H1 (cell line): Measurements from ENCODE around the gene FAM227B. TPM values are rescaled to one million over a fixed set of nuclear protein-coding genes. Genes with fewer than 3 reads are reported as not detected.
"Not testable (repeated sequence)": the region's sequence is repeated elsewhere in the genome, so short reads cannot be mapped to it uniquely, and the experiment has no call there.

ENCODE experiments used
- CTCF ChIA-PET: fragments of 300-600 bp; sonication (Branson Sonifier 250); formaldehyde crosslinking; loops from one replicate; lab custom pipeline; 2021; ENCODE audit not compliant: partially characterized antibody; lab: Charles Lee
- POLR2A ChIA-PET: fragments of 300-600 bp; sonication (Branson Sonifier 250); formaldehyde crosslinking; loops from one replicate; lab custom pipeline; 2021; ENCODE audit warnings: inconsistent platforms; ENCODE audit not compliant: partially characterized antibody; lab: Charles Lee
- DNase-seq, 2 experiments: peaks; one replicate each; pipeline versions ENCODE4 v3.0.0 to v3.0.0-alpha.2; 2010 to 2022; ENCODE audit warnings: low spot score in 2 of 2, low read depth in 1 of 2, mixed read lengths in 1 of 2
- FAIRE-seq: peaks from 2 replicates; lab custom pipeline; 2011; peaks lifted over from hg19 to GRCh38; lab: Jason Lieb, UNC
- H2AFZ ChIP-seq: 2 replicates; pipeline ENCODE4 v1.8.1; 2012; ENCODE audit warnings: low read length, inconsistent platforms
- H2AK5ac ChIP-seq: 2 replicates; pipeline ENCODE4 v1.6.1; 2013; ENCODE audit warnings: low read depth, low read length
- H2BK120ac ChIP-seq: replicated peaks from 2 replicates; pipeline ENCODE3; 2013; ENCODE audit warnings: low read depth, low read length, inconsistent platforms
- H2BK12ac ChIP-seq: 2 replicates; pipeline ENCODE4 v1.6.1; 2013; ENCODE audit warnings: low read depth, low read length
- H2BK15ac ChIP-seq: 2 replicates; pipeline ENCODE4 v1.6.1; 2013; ENCODE audit warnings: low read length
- H2BK20ac ChIP-seq: 2 replicates; pipeline ENCODE4 v1.6.1; 2013; ENCODE audit warnings: low read length
- H2BK5ac ChIP-seq: 2 replicates; pipeline ENCODE4 v1.6.1; 2013; ENCODE audit warnings: low read depth, low read length
- H3K14ac ChIP-seq: 2 replicates; pipeline ENCODE4 v1.6.1; 2013; ENCODE audit warnings: inconsistent platforms; ENCODE audit not compliant: insufficient read length
- H3K18ac ChIP-seq: 2 replicates; pipeline ENCODE4 v1.6.1; 2013; ENCODE audit warnings: low read length; ENCODE audit errors: extremely low read depth
- H3K23ac ChIP-seq: 2 replicates; pipeline ENCODE4 v1.6.1; 2013; ENCODE audit warnings: inconsistent platforms; ENCODE audit not compliant: insufficient read length
- H3K23me2 ChIP-seq: 2 replicates; pipeline ENCODE4 v1.6.1; 2013; ENCODE audit warnings: low read depth, low read length
- H3K27ac ChIP-seq: 2 replicates; pipeline ENCODE4 v1.6.1; 2011; ENCODE audit warnings: low read depth, low read length, inconsistent platforms
- H3K27me3 ChIP-seq, 4 experiments: replicated peaks in 1 of 4; 1 replicate in 1 of 4; 2 replicates in 3 of 4; pipeline versions ENCODE4 v1.6.1 to v1.8.1; 2011 to 2013; ENCODE audit warnings: low read length in 3 of 4, mild to moderate bottlenecking in 3 of 4, inconsistent platforms in 2 of 4, mixed read lengths in 2 of 4, moderate library complexity in 1 of 4; ENCODE audit not compliant: control insufficient read depth in 3 of 4, insufficient read depth in 3 of 4; ENCODE audit errors: extremely low read depth in 1 of 4
- H3K36me3 ChIP-seq, 4 experiments: 2 replicates each; pipeline versions ENCODE4 v1.6.1 to v1.8.1; 2011 to 2013; ENCODE audit warnings: mild to moderate bottlenecking in 4 of 4, low read length in 3 of 4, moderate library complexity in 2 of 4, control low read depth in 1 of 4, inconsistent platforms in 1 of 4; ENCODE audit not compliant: insufficient read depth in 4 of 4, control insufficient read depth in 2 of 4
- H3K4ac ChIP-seq: replicated peaks from 2 replicates; pipeline ENCODE3; 2013; ENCODE audit warnings: low read length, low read depth, mixed read lengths, inconsistent platforms; ENCODE audit not compliant: insufficient read length
- H3K4me1 ChIP-seq, 4 experiments: replicated peaks in 1 of 4; 1 replicate in 1 of 4; 2 replicates in 3 of 4; pipeline versions ENCODE4 v1.6.1 to v1.8.1; 2011 to 2013; ENCODE audit warnings: low read length in 3 of 4, inconsistent platforms in 2 of 4, mixed read lengths in 1 of 4; ENCODE audit not compliant: insufficient read depth in 4 of 4, control insufficient read depth in 3 of 4
- H3K4me2 ChIP-seq, 2 experiments: 2 replicates each; pipeline versions ENCODE4 v1.6.1 to v1.8.1; 2011 to 2013; ENCODE audit warnings: low read depth in 2 of 2, low read length in 2 of 2, control low read depth in 1 of 2, inconsistent platforms in 1 of 2, mild to moderate bottlenecking in 1 of 2; ENCODE audit not compliant: insufficient read depth in 1 of 2
- H3K4me3 ChIP-seq, 4 experiments: fragments of 200-600, 300-600 bp in 1 of 4; sonication (generic), shearing (Covaris generic), sonication (Bioruptor Twin) in 1 of 4; 2 replicates each; pipeline versions ENCODE4 v1.5.1 to v1.8.1; 2011 to 2016; ENCODE audit warnings: low read length in 4 of 4, low read depth in 3 of 4, control low read depth in 2 of 4, inconsistent platforms in 2 of 4, mild to moderate bottlenecking in 2 of 4, mixed read lengths in 1 of 4, moderate library complexity in 1 of 4; ENCODE audit not compliant: insufficient read depth in 2 of 4; ENCODE audit errors: extremely low read depth in 1 of 4
- H3K56ac ChIP-seq: replicated peaks from 2 replicates; pipeline ENCODE3; 2013; ENCODE audit warnings: low read depth, mild to moderate bottlenecking, mixed read lengths, low read length, inconsistent platforms; ENCODE audit not compliant: insufficient read length
- H3K79me1 ChIP-seq: 2 replicates; pipeline ENCODE4 v1.6.1; 2013; ENCODE audit warnings: low read depth, low read length, control low read depth
- H3K79me2 ChIP-seq, 2 experiments: 2 replicates each; pipeline versions ENCODE4 v1.6.1 to v1.8.1; 2012 to 2013; ENCODE audit warnings: low read length in 2 of 2, mild to moderate bottlenecking in 2 of 2, inconsistent platforms in 1 of 2; ENCODE audit not compliant: insufficient read depth in 2 of 2, control insufficient read depth in 1 of 2
- H3K9ac ChIP-seq, 4 experiments: replicated peaks in 1 of 4; 1 replicate in 1 of 4; 2 replicates in 3 of 4; pipeline versions ENCODE4 v1.6.1 to v1.8.1; 2011 to 2013; ENCODE audit warnings: low read depth in 3 of 4, low read length in 3 of 4, control low read depth in 2 of 4, mild to moderate bottlenecking in 2 of 4, moderate library complexity in 2 of 4, inconsistent platforms in 1 of 4; ENCODE audit errors: extremely low read depth in 1 of 4
- H3K9me3 ChIP-seq, 2 experiments: 2 replicates each; pipeline versions ENCODE4 v1.6.1 to v1.8.1; 2012 to 2013; ENCODE audit warnings: mild to moderate bottlenecking in 2 of 2, moderate library complexity in 2 of 2, control low read depth in 1 of 2, inconsistent platforms in 1 of 2, low read depth in 1 of 2, low read length in 1 of 2, mixed read lengths in 1 of 2; ENCODE audit not compliant: insufficient read depth in 2 of 2
- H4K20me1 ChIP-seq, 2 experiments: replicated peaks in 1 of 2; 2 replicates each; pipeline versions ENCODE3 to v1.8.1; 2011 to 2013; ENCODE audit warnings: inconsistent platforms in 2 of 2, low read length in 2 of 2, mild to moderate bottlenecking in 1 of 2; ENCODE audit not compliant: insufficient read depth in 2 of 2, control insufficient read depth in 1 of 2
- H4K5ac ChIP-seq: 2 replicates; pipeline ENCODE4 v1.6.1; 2013; ENCODE audit warnings: low read length, low read depth, mixed read lengths, inconsistent platforms; ENCODE audit not compliant: insufficient read length
- H4K8ac ChIP-seq: 2 replicates; pipeline ENCODE4 v1.8.0; 2013; ENCODE audit warnings: mild to moderate bottlenecking, moderate library complexity, low read length, inconsistent platforms; ENCODE audit not compliant: insufficient read depth; ENCODE audit errors: extremely low read depth
- H4K91ac ChIP-seq: replicated peaks from 2 replicates; pipeline ENCODE3; 2013; ENCODE audit warnings: low read length, mixed read lengths, inconsistent platforms; ENCODE audit not compliant: insufficient read length
- CEBPB ChIP-seq: IDR thresholded peaks from 2 replicates; pipeline ENCODE4 v1.6.1; 2012; ENCODE audit warnings: low read depth, low read length
- CHD1 ChIP-seq: IDR thresholded peaks from 2 replicates; pipeline ENCODE4 v1.6.1; 2012; ENCODE audit warnings: low read depth, low read length, improper control_type of control experiment
- CTCF ChIP-seq, 3 experiments: IDR thresholded peaks; 1 replicate in 2 of 3; 2 replicates in 1 of 3; pipeline versions ENCODE4 v1.5.1 to v1.6.1; 2011; ENCODE audit warnings: low read length in 3 of 3, mild to moderate bottlenecking in 3 of 3, inconsistent platforms in 2 of 3, low read depth in 1 of 3, moderate library complexity in 1 of 3; ENCODE audit not compliant: insufficient read depth in 1 of 3; ENCODE audit errors: control extremely low read depth in 1 of 3
- HDAC2 ChIP-seq, 2 experiments: fragments of 300-600 bp in 1 of 2; sonication (generic) in 1 of 2; IDR thresholded peaks; 2 replicates each; pipeline ENCODE4 v1.6.1; 2011 to 2012; ENCODE audit warnings: low read depth in 2 of 2, low read length in 2 of 2, mild to moderate bottlenecking in 2 of 2, moderate library complexity in 2 of 2, borderline replicate concordance in 1 of 2, inconsistent platforms in 1 of 2
- KDM1A ChIP-seq: fragments of 200-600, 300-600 bp; sonication (generic); IDR thresholded peaks from 2 replicates; pipeline ENCODE4 v1.7.1; 2016; ENCODE audit warnings: mild to moderate bottlenecking, low read length, borderline replicate concordance
- RNF2 ChIP-seq: fragments of 200-900, 300-1000 bp; sonication (generic); IDR thresholded peaks from 2 replicates; pipeline ENCODE4 v1.7.1; 2016; ENCODE audit warnings: borderline replicate concordance, low read depth, mild to moderate bottlenecking, antibody characterized with exemption, low read length; ENCODE audit not compliant: poor library complexity, severe bottlenecking; ENCODE audit errors: missing control alignments
- TAF1 ChIP-seq: IDR thresholded peaks from 2 replicates; pipeline ENCODE4 v1.6.1; 2011; ENCODE audit warnings: mild to moderate bottlenecking, low read depth, low read length
- WGBS, 2 experiments: shearing (Covaris generic) in 1 of 2; methylation state at CpG; one replicate each; pipeline versions ENCODE4 v1.1.6 to v1.1.7; 2013 to 2015; ENCODE audit warnings: low lambda C conversion rate in 2 of 2, mixed read lengths in 2 of 2, inconsistent platforms in 1 of 2, low coverage in 1 of 2, missing lambda C conversion rate in 1 of 2; ENCODE audit not compliant: insufficient replicate concordance in 2 of 2, insufficient coverage in 1 of 2, insufficient read length in 1 of 2; ENCODE audit errors: extremely low coverage in 1 of 2, missing lambda C conversion rate in 1 of 2; 5-methylcytosine and 5-hydroxymethylcytosine counted together
- polyA plus RNA-seq, 7 experiments: library from polyadenylated mRNA; depleted of rRNA in 3 of 7; stranded (reverse) in 5 of 7; unstranded in 2 of 7; fragments of >200 nt in 5 of 7; fragments of 200-250 nt in 2 of 7; gene quantifications; 1 replicate in 5 of 7; 2 replicates in 1 of 7; 4 replicates in 1 of 7; pipeline versions ENCODE4 v1.2.1 to v1.2.3, GENCODE V29; 2011 to 2013; ENCODE audit warnings: missing spikeins in 2 of 7, mixed read lengths in 2 of 7
- total RNA-seq: library from RNA; stranded (reverse); fragmentation: NEBNext Ultra II Directional; extraction: Animal tissue kit (Norgen Biotek cat#: 25700); gene quantifications from 2 replicates; pipeline ENCODE4 v1.2.1, GENCODE V29; 2021

FAM227B gene
- total and polyA plus RNA-seq, 2 of the 8 experiments (the other 6 are each of a cell fraction or from before 2014, with no cell fraction given) = 4.0 to 6.5 TPM

GRCh38 chr15:49361370-49361769 is 259.2 kb downstream of the FAM227B start (continued):
- TF ChIP-seq CTCF (IDR thresholded peaks at IDR 0.05; ENCODE audit: control extremely low read depth in 1 of 3, insufficient read depth in 1 of 3, low read depth in 1 of 3, low read length in 3 of 3) = no peak
- TF ChIP-seq HDAC2 (IDR thresholded peaks at IDR 0.05; ENCODE audit: borderline replicate concordance in 1 of 2, low read depth in 2 of 2, low read length in 2 of 2) = no peak
- TF ChIP-seq CEBPB = no peak
- no peak for TF ChIP-seq TAF1
- no peak for TF ChIP-seq KDM1A
- no peak for TF ChIP-seq CHD1
- no peak for TF ChIP-seq RNF2

GRCh38 chr15:49354439-49354838 is 266.2 kb downstream of the FAM227B start:
- H3K4ac ChIP-seq, H3K4me1 ChIP-seq, H4K91ac ChIP-seq, CTCF ChIA-PET, H3K23me2 ChIP-seq, FAIRE-seq, H3K27ac ChIP-seq, H2BK15ac ChIP-seq, H3K14ac ChIP-seq, H3K79me1 ChIP-seq, H3K23ac ChIP-seq, H4K8ac ChIP-seq, H2BK20ac ChIP-seq, H3K9me3 ChIP-seq, H3K79me2 ChIP-seq, H2BK5ac ChIP-seq, H3K56ac ChIP-seq, H2BK120ac ChIP-seq, H4K5ac ChIP-seq, H3K4me3 ChIP-seq, H3K4me2 ChIP-seq, H2AFZ ChIP-seq, H3K18ac ChIP-seq, H3K27me3 ChIP-seq, H4K20me1 ChIP-seq, H3K9ac ChIP-seq, H2AK5ac ChIP-seq, H2BK12ac ChIP-seq, H3K36me3 ChIP-seq, DNase-seq, POLR2A ChIA-PET: not testable (repeated sequence)
- WGBS, 2 experiments = 81% methylated on average over 4 of the region's 17 CpGs; no CpG with 5 or more reads in 1 of the 2 experiments
